ENCODE measurements around the gene PHKG2. TPM values are rescaled to one million over a fixed set of nuclear protein-coding genes. Genes with fewer than 3 reads are reported as not detected.

The PHKG2 gene
- total RNA-seq, 2 experiments from 2014 or later: 27.8 to 30.3 TPM

- H3K4me3 Mint-ChIP-seq: no peak overlapping the region
- TF ChIP-seq CTCF (IDR thresholded peaks at IDR 0.05): no peak
- DNase-seq (no peak), ATAC-seq (no peak)
- no peaks in the 10 kb centered on the region for H3K27me3 Mint-ChIP-seq
- H3K9me3 Mint-ChIP-seq: no peaks in the 10 kb centered on the region
- H3K36me3 Mint-ChIP-seq (ENCODE audit: low read depth): peaks cover 19% of the 10 kb centered on the region
- H3K27ac Mint-ChIP-seq: no peak overlapping the region
- intact Hi-C loops (cut with micrococcal nuclease): no loop called here
- ChIA-PET POLR2A (interaction anchor here (1.2 kb wide), 1 partner anchor 20 kb away, joined by 3 read pairs; no protein-coding TSS in a partner anchor), CTCF (interaction anchor here (2.3 to 2.8 kb wide), 2 partner anchors 34 to 163 kb away, joined by 7 to 8 read pairs; no protein-coding TSS in a partner anchor)
- H3K4me1 Mint-ChIP-seq (ENCODE audit: low read depth): peaks cover 14% of the 10 kb centered on the region
These were observed 31.4 kb downstream of the PHKG2 start for GRCh38 chr16:30779596-30779995.

- Mint-ChIP-seq H3K4me3 (no peak overlapping the region), H3K36me3 (ENCODE audit: low read depth) (peaks cover 16% of the 10 kb centered on the region), H3K9me3 (no peaks in the 10 kb centered on the region), H3K27me3 (no peaks in the 10 kb centered on the region), H3K4me1 (ENCODE audit: low read depth) (peaks cover 10% of the 10 kb centered on the region), H3K27ac (no peak overlapping the region)
- no peak for TF ChIP-seq CTCF (IDR thresholded peaks at IDR 0.05)
- DNase-seq (no peak), ATAC-seq (no peak)
- ChIA-PET CTCF (interaction anchor here (2.3 to 2.8 kb wide), 2 partner anchors 34 to 162 kb away, joined by 7 to 8 read pairs; no protein-coding TSS in a partner anchor), POLR2A (interaction anchor here (1.2 kb wide), 1 partner anchor 20 kb away, joined by 3 read pairs; no protein-coding TSS in a partner anchor)
- intact Hi-C loops (cut with micrococcal nuclease): no loop called here
These were observed 31.8 kb downstream of the PHKG2 start for GRCh38 chr16:30780021-30780420.

GRCh38 chr16:30780549-30780948, 32.3 kb downstream of the PHKG2 start:
- ATAC-seq (no peak), DNase-seq (no peak)
- Mint-ChIP-seq H3K4me3 (no peak overlapping the region), H3K27me3 (no peaks in the 10 kb centered on the region), H3K36me3 (ENCODE audit: low read depth) (peaks cover 14% of the 10 kb centered on the region), H3K4me1 (ENCODE audit: low read depth) (peaks cover 8% of the 10 kb centered on the region), H3K9me3 (no peaks in the 10 kb centered on the region), H3K27ac (no peak overlapping the region)
- ChIA-PET CTCF (interaction anchor here (2.8 kb wide), 1 partner anchor 162 kb away, joined by 8 read pairs; no protein-coding TSS in a partner anchor), POLR2A (interaction anchor here (1.2 kb wide), 1 partner anchor 19 kb away, joined by 3 read pairs; no protein-coding TSS in a partner anchor)
- intact Hi-C loops (cut with micrococcal nuclease): no loop called here
- no peak for TF ChIP-seq CTCF (IDR thresholded peaks at IDR 0.05)

GRCh38 chr16:30782486-30783279, 34.5 kb downstream of the PHKG2 start:
- no peaks in the 10 kb centered on the region for H3K27me3 Mint-ChIP-seq
- H3K27ac Mint-ChIP-seq: no peak overlapping the region
- CTCF ChIA-PET: interaction anchor here (0.8 to 1.4 kb wide), 2 partner anchors 11 to 1767 kb away, joined by 3 read pairs; no protein-coding TSS in a partner anchor
- no peak overlapping the region for H3K4me3 Mint-ChIP-seq
- ATAC-seq (no peak), DNase-seq (no peak)
- no peaks in the 10 kb centered on the region for H3K9me3 Mint-ChIP-seq
- POLR2A ChIA-PET: interaction anchor here (0.8 to 3.0 kb wide), 4 partner anchors 8 to 31 kb away, joined by 3 to 9 read pairs (median 4); no protein-coding TSS in a partner anchor
- H3K4me1 Mint-ChIP-seq (ENCODE audit: low read depth): peaks cover 7% of the 10 kb centered on the region
- intact Hi-C loops (cut with micrococcal nuclease): no loop called here
- peaks cover 4% of the 10 kb centered on the region for H3K36me3 Mint-ChIP-seq (ENCODE audit: low read depth)
- TF ChIP-seq CTCF (IDR thresholded peaks at IDR 0.05): no peak
